ENCODE data around the gene NQO2. TPM values are rescaled to one million over a fixed set of nuclear protein-coding genes. Genes with fewer than 3 reads are reported as not detected.
"Not testable (repeated sequence)": the region's sequence is repeated elsewhere in the genome, so short reads cannot be mapped to it uniquely, and the experiment has no call there.

The NQO2 gene
- total RNA-seq, 1 experiment from 2014 or later: 105 TPM

DNA sequence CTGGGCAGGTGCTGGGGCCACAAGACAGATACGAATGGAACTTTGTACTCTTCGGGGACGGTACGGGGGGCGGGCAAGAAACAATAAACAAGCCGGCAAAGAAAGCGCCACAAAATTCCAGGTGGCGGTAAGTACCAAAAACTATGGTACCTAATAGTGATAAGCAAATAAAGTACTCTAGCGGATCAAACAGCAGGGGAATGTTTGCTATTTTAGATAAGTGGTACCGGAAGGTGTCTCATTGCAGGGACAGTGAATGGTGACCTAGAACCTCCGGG lies 53.5 kb downstream of the NQO2 start:
- Histone ChIP-seq H3K4me1 (ENCODE audit: insufficient read depth, low read length) (peaks cover 3% of the 10 kb centered on the region; the same call in 1 of the 2 replicates), H3K18ac (ENCODE audit: insufficient read length, low read depth, low read length) (no peak overlapping the region), H3K9me3 (ENCODE audit: control insufficient read depth, low read depth, low read length) (no peaks in the 10 kb centered on the region), H3T11ph (ENCODE audit: low read length) (no peak overlapping the region), H2AFZ (ENCODE audit: low read length) (no peak overlapping the region), H3K23me2 (ENCODE audit: insufficient read length, low read depth, low read length, poor library complexity, severe bottlenecking) (peaks cover 7% of the 10 kb centered on the region), H3K14ac (ENCODE audit: insufficient read depth, low read length) (no peak overlapping the region), H2BK12ac (ENCODE audit: insufficient read length, low read depth, low read length) (no peak overlapping the region), H3K4ac (ENCODE audit: low read depth, low read length) (no peak overlapping the region), H3K79me1 (ENCODE audit: insufficient read depth, low read depth, low read length, poor library complexity, severe bottlenecking) (no peaks in the 10 kb centered on the region), H2BK20ac (ENCODE audit: low read depth, low read length, poor library complexity, severe bottlenecking) (no peak overlapping the region), H3K27me3 (ENCODE audit: insufficient read depth, low read length) (no peaks in the 10 kb centered on the region), H3K9ac (ENCODE audit: extremely low read depth, insufficient read length, low read length) (peak overlapping the region; percentile 20), H4K91ac (ENCODE audit: insufficient read length, low read depth, low read length) (no peak overlapping the region), H3K27ac (ENCODE audit: insufficient read length, low read depth, low read length) (no peak overlapping the region), H4K5ac (ENCODE audit: insufficient read length, low read depth, low read length) (no peak overlapping the region), H3K4me2 (ENCODE audit: insufficient read depth, insufficient read length, low read length) (peak overlapping the region; percentile 99), H2AK5ac (ENCODE audit: insufficient read length, low read length) (no peak overlapping the region), H2BK120ac (ENCODE audit: low read depth, low read length, poor library complexity, severe bottlenecking) (no peak overlapping the region), H4K20me1 (ENCODE audit: control insufficient read depth, insufficient read depth, insufficient read length) (no peaks in the 10 kb centered on the region), H2BK5ac (ENCODE audit: insufficient read length, low read length) (no peak overlapping the region), H4K8ac (replicated peaks; ENCODE audit: insufficient read length, low read depth, low read length) (no peak overlapping the region), H3K79me2 (ENCODE audit: insufficient read depth, low read length) (no peaks in the 10 kb centered on the region), H2BK15ac (ENCODE audit: low read depth, low read length) (no peak overlapping the region), H3K23ac (ENCODE audit: insufficient read length, low read depth, low read length) (no peak overlapping the region), H3K56ac (ENCODE audit: insufficient read length, low read depth, low read length) (no peak overlapping the region)
- no peaks in the 10 kb centered on the region for H3K9me3 Mint-ChIP-seq
- H3K27me3 Mint-ChIP-seq (ENCODE audit: low read depth): peaks cover 11% of the 10 kb centered on the region
- TF ChIP-seq, protein P1, sequence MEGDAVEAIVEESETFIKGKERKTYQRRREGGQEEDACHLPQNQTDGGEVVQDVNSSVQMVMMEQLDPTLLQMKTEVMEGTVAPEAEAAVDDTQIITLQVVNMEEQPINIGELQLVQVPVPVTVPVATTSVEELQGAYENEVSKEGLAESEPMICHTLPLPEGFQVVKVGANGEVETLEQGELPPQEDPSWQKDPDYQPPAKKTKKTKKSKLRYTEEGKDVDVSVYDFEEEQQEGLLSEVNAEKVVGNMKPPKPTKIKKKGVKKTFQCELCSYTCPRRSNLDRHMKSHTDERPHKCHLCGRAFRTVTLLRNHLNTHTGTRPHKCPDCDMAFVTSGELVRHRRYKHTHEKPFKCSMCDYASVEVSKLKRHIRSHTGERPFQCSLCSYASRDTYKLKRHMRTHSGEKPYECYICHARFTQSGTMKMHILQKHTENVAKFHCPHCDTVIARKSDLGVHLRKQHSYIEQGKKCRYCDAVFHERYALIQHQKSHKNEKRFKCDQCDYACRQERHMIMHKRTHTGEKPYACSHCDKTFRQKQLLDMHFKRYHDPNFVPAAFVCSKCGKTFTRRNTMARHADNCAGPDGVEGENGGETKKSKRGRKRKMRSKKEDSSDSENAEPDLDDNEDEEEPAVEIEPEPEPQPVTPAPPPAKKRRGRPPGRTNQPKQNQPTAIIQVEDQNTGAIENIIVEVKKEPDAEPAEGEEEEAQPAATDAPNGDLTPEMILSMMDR (conservative IDR thresholded peaks at IDR 0.05): no peak
- no CpG with 5 or more reads among the region's 11 CpGs for WGBS (ENCODE audit: extremely low coverage, insufficient read length, low lambda C conversion rate)
- DNase-seq: no peak
- H3K4me1 Mint-ChIP-seq: peaks cover 31 to 35% of the 10 kb centered on the region in 2 experiments
- peak overlapping the region; percentile 66 to 83 for H3K4me3 Mint-ChIP-seq
- H3K27ac Mint-ChIP-seq: no peak overlapping the region; a peak in 1 of 7 replicates
- H3K36me3 Mint-ChIP-seq (ENCODE audit: insufficient read depth in 1 of 3, low read depth in 3 of 3): no peaks in the 10 kb centered on the region; a peak in 1 of 7 replicates

GRCh38 chr6:3054229-3055157 lies 54.8 kb downstream of the NQO2 start:
- not testable (repeated sequence) for H3K56ac ChIP-seq (ENCODE audit: insufficient read length, low read depth, low read length); H2AFZ ChIP-seq (ENCODE audit: low read length); H3K79me1 ChIP-seq (ENCODE audit: insufficient read depth, low read depth, low read length, poor library complexity, severe bottlenecking); H2BK5ac ChIP-seq (ENCODE audit: insufficient read length, low read length); H3K23me2 ChIP-seq (ENCODE audit: insufficient read length, low read depth, low read length, poor library complexity, severe bottlenecking); H3K27me3 Mint-ChIP-seq (ENCODE audit: low read depth); H3K4me1 ChIP-seq (ENCODE audit: insufficient read depth, low read length); H3K9me3 Mint-ChIP-seq; H3K36me3 Mint-ChIP-seq (ENCODE audit: insufficient read depth in 1 of 3, low read depth in 3 of 3); H3T11ph ChIP-seq (ENCODE audit: low read length); H4K8ac ChIP-seq (replicated peaks; ENCODE audit: insufficient read length, low read depth, low read length); H3K4ac ChIP-seq (ENCODE audit: low read depth, low read length); H4K20me1 ChIP-seq (ENCODE audit: control insufficient read depth, insufficient read depth, insufficient read length); H3K79me2 ChIP-seq (ENCODE audit: insufficient read depth, low read length); H4K91ac ChIP-seq (ENCODE audit: insufficient read length, low read depth, low read length); H3K9me3 ChIP-seq (ENCODE audit: control insufficient read depth, low read depth, low read length); H2AK5ac ChIP-seq (ENCODE audit: insufficient read length, low read length); H2BK15ac ChIP-seq (ENCODE audit: low read depth, low read length); H4K5ac ChIP-seq (ENCODE audit: insufficient read length, low read depth, low read length); H3K27me3 ChIP-seq (ENCODE audit: insufficient read depth, low read length)
- Mint-ChIP-seq H3K4me1 (peaks cover 31 to 35% of the 10 kb centered on the region in 2 experiments), H3K27ac (peak overlapping the region; percentile 57 to 97 (median 61); a peak in 5 of 7 replicates), H3K4me3 (peak overlapping the region; percentile 66 to 83)
- peak overlapping the region; percentile 82 for H2BK120ac ChIP-seq (ENCODE audit: low read depth, low read length, poor library complexity, severe bottlenecking)
- no CpG with 5 or more reads among the region's 27 CpGs for WGBS (ENCODE audit: extremely low coverage, insufficient read length, low lambda C conversion rate)
- H3K18ac ChIP-seq (ENCODE audit: insufficient read length, low read depth, low read length): peak overlapping the region; percentile 77
- H3K9ac ChIP-seq (ENCODE audit: extremely low read depth, insufficient read length, low read length): peak overlapping the region; percentile 71
- H3K4me2 ChIP-seq (ENCODE audit: insufficient read depth, insufficient read length, low read length): peak overlapping the region; percentile 99
- H3K27ac ChIP-seq (ENCODE audit: insufficient read length, low read depth, low read length): peak overlapping the region; percentile 40
- peak; percentile 51 for DNase-seq
- H2BK20ac ChIP-seq (ENCODE audit: low read depth, low read length, poor library complexity, severe bottlenecking): peak overlapping the region; percentile 79
- peak overlapping the region; percentile 80; the same call in 1 of the 2 replicates for H3K14ac ChIP-seq (ENCODE audit: insufficient read depth, low read length)
- H2BK12ac ChIP-seq (ENCODE audit: insufficient read length, low read depth, low read length): peak overlapping the region; percentile 84
- H3K23ac ChIP-seq (ENCODE audit: insufficient read length, low read depth, low read length): peak overlapping the region; percentile 39

All from H9 (cell line).